NCI-H2196 treated with DMSO at 0.1 percent for 48 hours (cell line): ENCODE measurements around the gene CLSTN2.

Experiments used
- DNase-seq: peaks from one replicate; lab custom pipeline; 2025; ENCODE audit not compliant: unreplicated experiment; lab: John Stamatoyannopoulos, UW

The CLSTN2 gene

GRCh38 chr3:140370686-140371085 lies 435.7 kb downstream of the CLSTN2 start:
- DNase-seq: no peak

GRCh38 chr3:140373234-140373633 lies 438.2 kb downstream of the CLSTN2 start:
- no peak for DNase-seq

- no peak for DNase-seq
Measured at GRCh38 chr3:140375002-140375401, 440.0 kb downstream of the CLSTN2 start.

- DNase-seq: no peak
Measured at GRCh38 chr3:140376136-140376889, 441.3 kb downstream of the CLSTN2 start.

- DNase-seq: no peak
Measured at GRCh38 chr3:140377644-140378043, 442.7 kb downstream of the CLSTN2 start.

- DNase-seq: no peak
Measured at GRCh38 chr3:140378571-140379340, 443.8 kb downstream of the CLSTN2 start.

GRCh38 chr3:140384028-140384771 lies 449.2 kb downstream of the CLSTN2 start:
- no peak for DNase-seq

GRCh38 chr3:140384876-140385275 lies 449.9 kb downstream of the CLSTN2 start:
- no peak for DNase-seq

GRCh38 chr3:140386357-140387100 lies 451.5 kb downstream of the CLSTN2 start:
- DNase-seq: no peak

GRCh38 chr3:140387244-140387643 lies 452.3 kb downstream of the CLSTN2 start:
- no peak for DNase-seq

GRCh38 chr3:140388202-140388922 lies 453.4 kb downstream of the CLSTN2 start:
- DNase-seq: no peak

GRCh38 chr3:140391061-140391460 lies 456.1 kb downstream of the CLSTN2 start:
- DNase-seq: no peak

GRCh38 chr3:140394488-140395133 lies 459.6 kb downstream of the CLSTN2 start:
- no peak for DNase-seq

GRCh38 chr3:140395134-140396075 lies 460.4 kb downstream of the CLSTN2 start:
- DNase-seq: no peak

GRCh38 chr3:140396110-140396509 lies 461.1 kb downstream of the CLSTN2 start:
- DNase-seq: no peak

GRCh38 chr3:140397847-140398246 lies 462.9 kb downstream of the CLSTN2 start:
- no peak for DNase-seq

- DNase-seq: no peak
Measured at GRCh38 chr3:140398387-140398786, 463.4 kb downstream of the CLSTN2 start.

- DNase-seq: no peak
Measured at GRCh38 chr3:140399871-140400270, 464.9 kb downstream of the CLSTN2 start.

GRCh38 chr3:140403079-140403478 lies 468.1 kb downstream of the CLSTN2 start:
- DNase-seq: no peak
